C4-2B (cell line): Measurements from ENCODE around the gene DYNLL1.

Experiments used
- CTCF ChIP-seq: fragments of 450-650 bp; conservative IDR thresholded peaks from 2 replicates; pipeline ENCODE4 v1.5.1; 2017; ENCODE audit warnings: mild to moderate bottlenecking
- ZFX ChIP-seq: fragments of 450-650 bp; IDR thresholded peaks from 2 replicates; pipeline ENCODE4 v1.6.1; 2017

- TF ChIP-seq CTCF: no peak
- TF ChIP-seq ZFX: no peak
Observed at GRCh38 chr12:120532701-120533238, 36.9 kb downstream of the DYNLL1 start.
